GM10248 (cell line): ENCODE measurements around the gene EMP1.

Experiments
- CTCF ChIA-PET: fragments of 300-600 bp; sonication (Branson Sonifier 250); formaldehyde crosslinking; extraction: SDS; loops from one replicate; lab custom pipeline; 2021; ENCODE audit warnings: antibody characterized with exemption; lab: Yijun Ruan, JAX
- POLR2A ChIA-PET: fragments of 350-650 bp; sonication (Branson Sonifier 250); formaldehyde crosslinking; extraction: SDS; loops from one replicate; lab custom pipeline; 2020; ENCODE audit warnings: antibody characterized with exemption; lab: Yijun Ruan, JAX
- DNase-seq: peaks from one replicate; pipeline ENCODE4 v3.0.0; 2012; ENCODE audit errors: extremely low spot score
- CTCF ChIP-seq: IDR thresholded peaks from 2 replicates; pipeline ENCODE4 v1.5.1; 2012; ENCODE audit warnings: mild to moderate bottlenecking, low read depth; ENCODE audit errors: extremely low read depth, missing control alignments, control extremely low read depth

EMP1 gene

GRCh38 chr12:13268581-13268980, 72.1 kb downstream of the EMP1 start:
- DNase-seq, result no peak
- ChIA-PET POLR2A (no interaction called here), CTCF (interaction anchor here (5.7 kb wide), 1 partner anchor 12 kb away, joined by 40 read pairs; no protein-coding TSS in a partner anchor)
- TF ChIP-seq CTCF, result no peak
